Measurements from ENCODE around the gene EFNB3.

EFNB3 gene

DNA sequence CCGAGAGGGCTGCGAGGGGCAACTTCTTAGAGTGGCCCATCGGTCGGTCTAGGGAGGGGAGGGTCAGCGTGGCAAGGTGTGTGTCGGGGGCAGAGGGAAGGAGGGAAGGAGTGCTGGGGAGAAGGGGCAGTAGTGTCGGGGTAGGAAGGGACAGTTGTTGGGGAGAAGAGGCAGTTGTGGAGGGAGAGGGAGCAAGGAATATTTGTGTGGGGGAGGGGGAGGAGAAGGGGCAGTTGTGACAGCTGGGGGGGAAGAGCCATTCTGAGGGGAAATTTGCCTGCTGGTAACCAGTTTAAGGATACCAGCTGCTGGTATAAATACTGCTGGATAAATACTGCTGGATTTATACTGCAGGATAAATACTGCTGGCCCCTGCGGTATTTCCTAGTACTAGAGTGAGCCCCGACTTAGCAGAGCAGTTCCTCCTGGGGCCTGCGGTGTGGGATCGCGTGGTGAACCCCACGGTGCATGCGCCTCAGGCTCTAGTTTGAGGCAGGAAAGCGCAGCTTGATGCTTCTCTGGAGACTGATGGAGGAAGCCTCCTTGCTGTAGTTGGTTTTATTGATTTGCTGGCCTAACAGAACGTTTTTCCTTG is 12.9 kb downstream of the EFNB3 start:
- DNase-seq (ENCODE audit: low read depth) = no peak

DNA sequence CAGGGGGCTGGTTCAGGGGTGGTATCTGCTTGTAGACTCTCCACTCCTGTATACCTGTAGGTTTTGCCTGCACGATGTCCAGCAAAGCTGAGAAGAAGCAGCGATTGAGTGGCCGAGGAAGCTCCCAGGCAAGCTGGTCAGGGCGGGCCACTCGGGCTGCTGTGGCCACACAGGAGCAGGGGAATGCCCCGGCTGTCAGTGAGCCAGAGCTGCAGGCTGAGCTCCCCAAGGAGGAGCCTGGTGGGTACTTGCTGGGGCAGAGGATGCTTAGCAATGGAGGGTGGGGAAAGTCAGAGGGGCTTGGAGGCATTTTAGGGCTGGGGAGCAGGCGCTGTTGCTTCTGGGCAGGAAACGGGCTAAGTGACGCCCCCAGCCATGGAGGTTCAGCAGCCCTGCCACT is 14.7 kb downstream of the EFNB3 start:
- no peak for DNase-seq (ENCODE audit: low read depth)

- no peak for DNase-seq (ENCODE audit: low read depth)
These were observed 15.1 kb downstream of the EFNB3 start for GRCh38 chr17:7720125-7720524.

- no peak for DNase-seq (ENCODE audit: low read depth)
These were observed 16.6 kb downstream of the EFNB3 start for GRCh38 chr17:7721612-7722011.

DNA sequence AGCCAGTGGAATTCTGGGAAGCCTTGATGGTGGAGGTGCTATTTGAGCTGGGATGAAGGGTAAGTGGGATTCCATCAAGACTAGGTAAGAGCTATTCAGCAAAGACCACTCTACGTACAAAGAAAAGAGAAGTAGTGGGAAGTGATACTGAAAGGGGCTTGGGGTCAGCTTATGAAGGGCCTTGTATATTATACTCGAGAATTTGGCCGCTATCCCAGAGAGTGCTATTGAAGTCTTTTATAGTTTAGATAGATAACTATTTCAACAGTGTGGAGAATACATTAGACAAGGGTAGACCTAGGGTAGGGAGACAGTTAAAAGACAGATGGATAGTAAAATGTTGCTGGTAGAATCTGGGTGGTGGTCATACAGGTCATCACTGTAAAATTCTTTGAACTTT is 22.9 kb downstream of the EFNB3 start:
- no peak for DNase-seq (ENCODE audit: low read depth)

DNA sequence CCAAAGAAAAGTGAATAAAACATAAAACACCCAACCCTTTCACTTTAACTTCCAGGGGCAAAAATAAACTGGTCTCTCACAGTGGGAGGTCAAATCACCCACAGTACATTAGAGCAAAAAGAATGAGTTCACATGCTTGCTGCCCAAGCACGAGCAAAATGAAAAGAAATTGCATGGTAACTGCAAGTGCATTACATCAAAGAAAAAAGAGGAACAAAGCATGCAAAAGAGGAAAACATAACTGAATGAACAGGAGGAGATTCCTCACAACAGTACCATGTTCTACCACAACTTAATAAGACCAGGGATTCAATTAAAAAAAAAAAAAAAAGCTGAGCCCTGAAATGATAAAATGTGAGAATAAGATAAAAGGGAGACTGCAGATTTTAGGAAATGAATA is 24.8 kb downstream of the EFNB3 start:
- no peak for DNase-seq (ENCODE audit: low read depth)

DNA sequence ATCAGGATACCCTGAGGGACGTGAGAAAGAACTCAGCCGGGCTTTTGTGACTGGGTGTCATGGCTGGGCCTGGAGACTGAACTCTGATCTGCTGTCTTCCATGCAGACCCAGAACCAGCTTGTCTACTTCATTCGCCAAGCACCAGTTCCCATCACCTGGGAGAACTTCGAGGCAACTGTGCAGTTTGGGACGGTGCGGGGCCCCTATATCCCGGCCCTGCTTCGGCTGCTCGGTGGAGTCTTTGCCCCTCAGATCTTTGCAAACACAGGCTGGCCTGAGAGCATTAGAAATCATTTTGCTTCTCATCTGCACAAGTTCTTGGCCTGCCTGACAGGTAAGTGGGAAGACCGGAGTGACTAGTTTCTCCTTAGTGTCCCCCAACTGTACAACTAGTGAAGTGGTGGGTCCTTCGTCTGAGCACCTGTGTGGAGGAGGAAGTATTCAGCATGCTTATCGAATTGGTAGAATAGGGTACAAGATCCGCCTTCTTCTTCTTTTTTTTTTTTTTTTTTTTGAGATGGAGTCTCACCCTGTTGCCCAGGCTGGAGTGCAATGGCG is 28.1 kb downstream of the EFNB3 start:
- no peak for DNase-seq (ENCODE audit: low read depth)

GRCh38 chr17:7737601-7738000 is 32.6 kb downstream of the EFNB3 start:
- DNase-seq (ENCODE audit: low read depth) = no peak

DNA sequence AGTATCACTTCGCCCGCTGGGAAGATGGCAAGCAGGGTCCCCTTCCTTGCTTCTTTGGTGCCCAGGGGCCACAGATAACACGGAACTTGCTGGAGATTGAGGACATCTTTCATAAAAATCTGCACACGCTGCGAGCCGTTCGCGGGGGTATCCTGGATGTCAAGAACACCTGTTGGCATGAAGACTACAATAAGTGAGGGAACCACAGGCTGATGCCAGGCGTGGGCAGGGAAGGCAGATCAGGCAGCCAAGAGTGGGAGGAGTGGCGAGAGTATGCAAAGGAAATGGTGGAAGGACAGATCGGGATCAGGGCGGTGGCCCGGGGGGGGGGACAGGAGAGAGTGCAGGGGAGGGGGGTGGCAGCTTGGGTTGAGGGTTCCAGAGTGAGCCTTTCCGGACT is 34.7 kb downstream of the EFNB3 start:
- DNase-seq (ENCODE audit: low read depth) = no peak

- DNase-seq (ENCODE audit: low read depth) = no peak
These were observed 35.5 kb downstream of the EFNB3 start for GRCh38 chr17:7740481-7741001.

- no peak for DNase-seq (ENCODE audit: low read depth)
These were observed 37.7 kb downstream of the EFNB3 start for GRCh38 chr17:7742729-7743128.

DNA sequence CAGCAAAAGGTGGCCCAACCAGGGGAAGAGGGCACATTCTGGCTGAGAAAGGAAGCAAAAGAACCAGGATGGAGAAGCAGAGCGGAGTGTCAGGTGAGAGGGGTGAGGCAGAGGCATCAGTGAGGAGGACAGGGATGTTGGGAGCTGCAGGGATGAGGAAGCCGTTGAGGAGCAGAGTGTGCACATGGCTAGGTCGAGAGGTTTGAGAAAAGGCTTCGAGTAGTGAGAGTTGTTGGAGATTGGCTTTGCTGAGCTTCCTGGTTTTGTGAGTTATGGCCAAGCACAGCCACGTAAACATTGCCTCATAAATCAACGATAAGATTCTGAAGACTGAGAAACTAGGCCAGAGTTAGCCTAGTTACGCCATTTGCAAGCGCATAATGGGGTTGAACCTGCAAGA is 39.4 kb downstream of the EFNB3 start:
- DNase-seq (ENCODE audit: low read depth) = no peak

GRCh38 chr17:7745748-7746470 is 40.9 kb downstream of the EFNB3 start:
- peak; percentile 59 for DNase-seq (ENCODE audit: low read depth)

GRCh38 chr17:7747635-7748071 is 42.7 kb downstream of the EFNB3 start:
- DNase-seq (ENCODE audit: low read depth) = no peak

GRCh38 chr17:7748076-7748775 is 43.2 kb downstream of the EFNB3 start:
- DNase-seq (ENCODE audit: low read depth) = no peak

GRCh38 chr17:7750321-7750821 is 45.4 kb downstream of the EFNB3 start:
- DNase-seq (ENCODE audit: low read depth) = peak; percentile 50

DNA sequence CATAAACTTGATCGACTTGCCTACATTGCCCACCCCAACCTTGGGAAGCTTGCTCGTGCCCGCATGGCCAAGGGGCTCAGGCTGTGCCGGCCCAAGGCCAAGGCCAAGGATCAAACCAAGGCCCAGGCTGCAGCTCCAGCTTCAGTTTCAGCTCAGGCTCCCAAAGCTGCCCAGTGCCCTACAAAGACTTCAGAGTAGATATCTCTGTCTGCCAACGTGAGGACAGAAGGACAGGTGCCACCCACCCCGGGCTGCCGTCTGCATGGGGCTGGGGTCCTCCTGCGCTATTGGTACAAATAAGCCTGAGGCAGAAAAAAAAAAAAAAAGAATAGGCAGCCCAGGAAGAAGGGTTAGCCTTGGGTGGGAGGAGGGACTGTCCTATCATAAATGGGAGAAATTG is 49.7 kb downstream of the EFNB3 start:
- DNase-seq (ENCODE audit: low read depth) = no peak

DNA sequence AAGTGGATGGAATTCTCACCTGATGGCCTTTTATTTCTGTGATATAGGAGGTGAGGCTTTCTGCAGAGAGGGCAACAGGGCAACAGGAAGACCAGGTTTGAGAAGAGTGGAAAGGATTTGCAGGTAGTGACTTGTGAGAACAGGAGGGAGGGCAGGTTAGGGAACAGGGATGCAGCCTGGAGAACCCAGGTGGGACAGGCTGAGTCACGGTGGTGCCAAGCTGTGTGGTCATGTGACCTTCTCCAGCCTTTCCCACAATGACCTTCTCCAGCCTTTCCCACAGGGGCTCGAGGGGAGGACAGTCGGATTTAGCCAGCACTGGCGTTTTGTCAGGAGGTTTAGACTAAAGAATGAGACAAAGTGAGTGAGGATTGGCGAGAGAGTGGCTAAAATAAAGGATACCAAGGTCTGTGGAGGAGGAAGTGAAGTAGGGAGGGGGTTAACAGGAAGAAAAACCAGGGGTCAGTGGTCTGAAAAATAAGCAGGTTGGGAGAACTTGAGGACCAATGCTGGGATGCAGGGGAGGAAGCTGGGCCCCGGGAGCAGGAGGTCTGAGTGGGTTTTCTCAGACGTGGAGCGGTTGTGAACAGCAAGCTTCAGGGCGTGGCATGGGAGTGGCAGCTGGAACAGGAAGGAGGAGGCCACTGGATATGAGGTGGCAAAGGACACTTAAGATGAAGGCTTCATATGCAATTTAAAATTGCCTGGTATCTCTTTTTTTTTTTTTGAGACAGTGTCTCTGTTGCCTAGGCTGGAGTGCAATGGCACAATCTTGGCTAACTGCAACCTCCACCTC is 50.3 kb downstream of the EFNB3 start:
- DNase-seq (ENCODE audit: low read depth) = no peak

DNA sequence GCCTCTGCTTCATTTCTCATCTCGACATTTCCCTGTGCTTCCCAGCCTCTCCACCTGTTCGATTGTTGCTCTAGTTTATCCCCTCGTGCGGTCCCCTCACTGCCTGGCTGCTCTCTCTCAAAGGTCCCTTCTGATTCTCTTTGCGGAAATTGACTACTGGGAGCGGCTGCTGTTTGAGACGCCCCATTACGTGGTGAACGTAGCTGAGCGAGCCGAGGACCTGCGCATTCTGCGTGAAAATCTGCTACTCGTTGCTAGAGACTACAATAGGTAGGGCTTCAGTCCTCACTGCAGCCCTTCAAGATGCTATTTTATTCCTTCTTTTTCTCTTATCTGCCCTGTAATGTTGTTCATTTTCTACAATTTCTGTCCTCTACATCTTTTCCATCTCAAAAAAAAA is 52.0 kb downstream of the EFNB3 start:
- no peak for DNase-seq (ENCODE audit: low read depth)
